Caki2 (cell line): ENCODE data around the gene HSPG2. TPM values are rescaled to one million over a fixed set of nuclear protein-coding genes. Genes with fewer than 3 reads are reported as not detected.
"Not testable (repeated sequence)": the region's sequence is repeated elsewhere in the genome, so short reads cannot be mapped to it uniquely, and the experiment has no call there.

Experiments used
- DNase-seq: peaks from one replicate; pipeline ENCODE4 v3.0.0-alpha.2; 2015; ENCODE audit warnings: low read depth
- in situ Hi-C: cut with HindIII; loops from 2 replicates; pipeline ENCODE4 v1.10.0; 2016; ENCODE audit warnings: low sequenced_read_pairs, low pct_unique_long_range_greater_than_20kb, mixed read lengths
- total RNA-seq: library from RNA; depleted of rRNA; stranded (reverse); fragments of >200 nt; shearing (Covaris generic); gene quantifications from 2 replicates; pipeline ENCODE4 v1.2.3, GENCODE V29; 2014; ENCODE audit warnings: low replicate concordance

The HSPG2 gene
- total RNA-seq, 1 experiment from 2014 or later: 80.2 TPM

GRCh38 chr1:21961799-21962198 is 24.7 kb upstream of the HSPG2 start:
- DNase-seq: no peak
- in situ Hi-C loops: no loop called here

DNA sequence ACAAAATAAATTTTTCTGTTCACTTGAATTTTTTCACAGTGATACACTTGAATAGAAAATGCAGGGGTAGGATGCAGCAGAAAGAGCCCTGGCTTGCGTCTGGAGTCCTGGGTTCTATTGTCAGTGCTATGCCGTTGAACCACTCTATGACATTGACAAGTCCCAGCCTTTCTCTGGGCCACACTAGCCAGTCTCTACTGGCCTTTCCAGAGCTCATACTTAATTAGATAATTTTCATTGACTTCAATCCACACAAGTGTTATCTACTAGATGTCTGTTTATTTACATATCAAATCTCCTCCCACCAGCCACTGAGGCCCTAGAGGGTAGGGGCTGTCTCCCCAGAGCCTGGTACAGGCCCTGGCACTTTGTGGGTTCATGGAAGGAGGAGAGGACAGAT is 24.2 kb upstream of the HSPG2 start:
- no peak for DNase-seq
- in situ Hi-C loops: no loop called here

GRCh38 chr1:21956720-21957552 is 19.8 kb upstream of the HSPG2 start:
- in situ Hi-C loops: no loop called here
- peak; percentile 91 for DNase-seq

DNA sequence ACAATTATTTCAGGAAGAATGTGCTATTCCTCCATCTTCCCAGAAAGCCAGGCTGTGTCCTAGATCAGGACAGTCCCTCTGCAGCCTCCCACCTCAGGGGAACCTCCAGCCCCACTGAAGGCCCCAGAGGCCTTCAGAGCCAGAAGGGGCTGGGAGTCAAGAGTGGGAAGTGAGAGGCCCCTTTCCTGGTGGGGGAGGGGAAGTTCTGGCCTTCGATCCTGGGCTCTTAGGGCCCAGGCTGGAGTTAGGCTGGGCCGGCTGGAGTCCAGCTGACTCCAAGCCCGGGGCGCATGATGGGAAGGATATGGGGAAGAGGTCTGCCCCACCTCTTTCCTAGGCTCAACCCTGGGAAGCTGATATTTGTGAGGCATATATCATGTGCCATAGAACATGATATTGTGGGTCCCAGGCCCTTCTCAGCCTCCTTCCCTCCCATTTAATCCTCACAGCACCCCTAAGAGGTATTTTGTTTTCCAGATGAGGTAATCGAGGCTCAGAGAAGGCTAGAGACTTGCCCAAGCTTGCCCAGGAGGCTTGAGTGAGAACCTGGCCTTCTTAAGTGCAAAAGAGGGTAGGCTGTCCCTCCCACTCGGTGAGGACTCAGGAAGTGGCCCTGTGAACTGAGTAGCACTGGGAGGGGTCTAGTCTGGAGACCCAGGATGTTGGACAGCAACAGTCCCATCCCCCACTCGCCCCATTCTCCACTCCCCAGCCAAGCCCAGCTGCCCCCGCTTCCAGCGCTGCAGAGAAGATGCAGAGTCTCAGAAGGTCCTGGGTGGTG is 18.6 kb upstream of the HSPG2 start:
- in situ Hi-C loops: no loop called here
- DNase-seq: no peak

DNA sequence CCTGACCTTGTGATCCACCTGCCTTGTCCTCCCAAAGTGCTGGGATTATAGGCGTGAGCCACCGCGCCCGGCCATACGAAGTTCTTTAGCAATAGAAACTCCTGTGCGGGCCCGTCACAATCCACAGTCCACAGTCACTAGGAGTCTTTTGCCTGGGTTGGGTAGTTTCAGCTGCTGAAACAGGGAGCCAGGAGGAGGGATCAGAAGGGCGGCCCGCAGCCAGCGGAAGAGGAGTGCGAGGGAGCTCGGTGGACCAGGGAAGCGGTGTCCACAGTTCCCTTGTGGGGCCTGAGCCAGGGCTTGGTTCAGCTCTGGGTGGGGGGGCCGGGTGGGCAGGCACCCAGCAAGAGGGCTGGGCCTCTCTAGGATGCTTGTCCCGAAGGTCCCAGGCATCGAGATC is 17.9 kb upstream of the HSPG2 start:
- in situ Hi-C loops: no loop called here
- no peak for DNase-seq

- in situ Hi-C loops: no loop called here
- no peak for DNase-seq
Observed at GRCh38 chr1:21952786-21953520, 15.8 kb upstream of the HSPG2 start.

GRCh38 chr1:21951226-21951870 is 14.2 kb upstream of the HSPG2 start:
- DNase-seq: no peak

DNA sequence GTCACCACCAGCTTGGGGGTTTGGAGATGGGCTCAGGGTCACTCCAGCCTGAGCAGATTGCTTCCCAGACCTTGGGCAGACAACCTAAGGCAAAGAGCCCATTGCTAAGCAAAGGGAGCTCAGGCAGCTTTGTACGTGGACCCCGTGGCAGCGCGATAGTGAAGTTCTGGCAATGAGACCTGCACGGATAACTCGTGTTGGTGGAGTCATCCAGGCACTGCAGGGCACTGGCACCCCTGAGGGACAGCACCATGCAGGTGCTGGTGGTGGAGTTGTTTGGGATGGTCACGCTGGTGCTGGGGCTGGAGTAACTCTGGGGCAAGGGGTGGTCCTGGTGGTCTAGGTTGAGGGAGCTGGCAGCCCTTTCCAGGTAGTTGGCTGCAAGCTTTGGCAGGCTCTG is 13.6 kb upstream of the HSPG2 start:
- no peak for DNase-seq
- in situ Hi-C loops: no loop called here

More at GRCh38 chr1:21951226-21951870, 14.2 kb upstream of the HSPG2 start:
- in situ Hi-C loops: no loop called here

DNA sequence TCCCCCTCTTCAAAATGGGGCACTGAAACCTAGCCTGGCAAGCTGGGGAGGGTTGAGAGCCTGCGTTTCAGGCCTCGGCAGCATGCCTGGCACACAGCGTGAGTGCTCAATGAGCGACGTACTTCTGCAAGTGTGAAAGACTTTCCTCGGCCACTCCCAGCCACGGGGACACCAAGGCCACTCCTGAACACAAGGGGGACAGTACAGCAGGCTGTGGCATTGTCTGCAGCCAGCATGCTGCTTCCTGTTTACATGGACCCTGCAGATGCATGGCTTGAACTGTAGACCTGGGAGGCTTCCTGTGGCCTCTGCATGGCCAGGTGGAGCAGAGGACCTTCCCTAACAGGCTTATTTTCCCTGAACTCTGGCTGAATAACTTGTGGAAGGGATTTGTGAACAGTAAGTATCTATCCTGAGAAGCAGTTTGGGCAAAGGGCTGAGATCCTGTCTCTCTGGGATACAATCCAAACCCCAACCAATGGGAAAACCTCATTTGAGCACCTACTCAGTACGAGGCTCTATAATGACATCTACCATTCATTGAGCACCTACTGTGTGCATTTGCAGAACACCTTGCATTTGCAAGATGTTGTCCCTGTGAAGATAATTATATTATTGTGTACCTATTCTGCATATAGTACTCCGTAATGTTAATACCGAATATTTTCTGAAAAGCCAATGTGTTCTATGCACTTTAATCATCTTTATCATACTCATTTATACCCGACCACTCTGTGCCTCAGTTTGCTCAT is 9.9 kb upstream of the HSPG2 start:
- in situ Hi-C loops: no loop called here
- no peak for DNase-seq

DNA sequence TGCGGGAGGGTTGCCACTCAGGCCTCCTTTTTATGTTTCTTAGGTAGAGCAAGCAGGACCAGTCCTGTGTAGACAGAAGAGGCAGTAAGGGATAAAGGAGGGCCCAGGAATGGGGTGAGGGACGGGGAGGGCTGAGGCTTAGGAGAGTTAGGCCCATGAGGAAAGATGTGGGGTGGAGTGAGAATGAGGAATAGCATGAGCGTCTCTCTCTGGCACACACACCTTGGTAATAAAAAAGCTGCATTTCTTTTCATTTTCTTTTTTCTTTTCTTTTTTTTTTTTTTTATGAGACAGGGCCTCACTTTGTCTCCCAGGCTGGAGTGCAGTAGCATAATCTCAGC is 7.6 kb upstream of the HSPG2 start:
- no peak for DNase-seq
- in situ Hi-C loops: no loop called here

GRCh38 chr1:21942959-21943640 is 6.0 kb upstream of the HSPG2 start:
- in situ Hi-C loops: not testable (repeated sequence)

DNA sequence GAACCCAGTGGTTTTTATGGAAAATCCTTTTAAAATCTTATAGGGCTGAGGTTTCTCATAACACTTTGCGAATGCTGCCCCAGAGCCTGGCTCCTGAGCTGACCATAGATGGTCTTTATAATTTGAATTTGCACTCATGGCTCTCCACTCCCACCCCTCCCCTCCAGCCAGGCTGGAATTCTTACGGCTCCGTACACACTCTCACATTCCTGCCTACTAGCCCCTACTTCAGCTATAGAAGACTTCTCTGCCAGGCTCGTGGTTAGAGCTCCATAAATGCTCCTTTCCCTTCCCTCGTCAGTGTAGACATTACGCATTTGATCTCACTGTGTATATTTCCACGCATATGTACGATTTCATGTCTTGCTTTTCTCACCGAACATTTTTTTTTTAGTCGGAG is 5.4 kb upstream of the HSPG2 start:
- in situ Hi-C loops: no loop called here
- no peak for DNase-seq

More at GRCh38 chr1:21942959-21943640, 6.0 kb upstream of the HSPG2 start:
- not testable (repeated sequence) for DNase-seq

DNA sequence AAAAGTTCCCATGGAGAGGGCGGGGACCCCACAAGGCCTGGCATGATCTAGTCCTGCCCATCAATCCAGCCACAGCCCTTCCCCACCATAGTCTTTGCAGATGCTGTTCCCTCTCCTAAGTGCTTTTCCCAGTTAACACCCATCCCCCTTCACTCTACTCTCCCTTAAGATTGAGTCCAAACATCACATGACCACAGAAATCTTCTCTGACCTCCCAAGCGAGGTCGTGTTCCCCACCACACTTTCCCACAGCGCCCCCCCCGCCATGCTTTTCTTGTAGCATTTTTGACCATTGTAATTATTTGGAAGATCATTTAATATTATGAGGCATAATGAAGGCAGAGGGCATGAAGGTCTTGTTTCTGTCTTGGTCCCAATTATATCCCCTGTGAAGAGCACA is 4.3 kb upstream of the HSPG2 start:
- no peak for DNase-seq
- in situ Hi-C loops: no loop called here

GRCh38 chr1:21940492-21940891 is 3.4 kb upstream of the HSPG2 start:
- in situ Hi-C loops: no loop called here
- no peak for DNase-seq

DNA sequence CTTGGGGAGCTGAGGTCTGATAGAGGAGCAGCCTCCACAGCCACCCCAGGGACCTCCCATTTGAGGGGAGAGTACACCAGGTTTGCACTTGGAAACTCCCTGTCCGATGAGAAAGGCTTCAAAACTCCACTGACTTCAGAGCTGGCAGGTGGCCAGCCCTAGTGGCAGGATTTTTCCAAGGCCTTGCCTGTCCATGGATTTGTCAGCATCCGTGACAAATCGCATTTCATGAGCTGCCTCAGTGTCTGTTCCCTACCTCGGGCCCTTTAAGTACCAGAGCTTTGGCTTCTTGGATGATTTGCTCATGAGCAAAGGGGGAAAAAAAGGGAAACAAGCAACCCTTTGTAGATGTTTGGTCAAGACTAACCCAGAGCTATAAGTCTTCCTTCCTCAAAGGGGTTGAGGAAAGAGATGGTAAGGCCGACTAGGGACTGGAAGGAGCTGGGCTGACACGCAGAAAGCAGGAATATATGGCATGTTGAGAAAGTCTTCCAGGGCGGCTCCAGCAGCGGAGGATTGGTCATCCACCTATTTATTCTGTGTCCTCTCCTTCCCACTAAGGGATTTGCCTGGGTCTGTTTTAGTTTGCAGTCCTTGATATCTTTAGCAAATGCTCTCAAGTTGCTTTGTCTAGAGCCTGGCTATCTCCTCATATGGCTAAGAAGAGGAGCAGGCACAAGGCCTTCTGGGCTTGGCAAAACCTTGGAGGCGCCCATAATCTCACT is 2.7 kb upstream of the HSPG2 start:
- DNase-seq: peak; percentile 87
- in situ Hi-C loops: no loop called here

- in situ Hi-C loops: no loop called here
- no peak for DNase-seq
Observed at GRCh38 chr1:21938732-21939538, 1.8 kb upstream of the HSPG2 start.
